ENCODE measurements around the gene EPGN.

DNA sequence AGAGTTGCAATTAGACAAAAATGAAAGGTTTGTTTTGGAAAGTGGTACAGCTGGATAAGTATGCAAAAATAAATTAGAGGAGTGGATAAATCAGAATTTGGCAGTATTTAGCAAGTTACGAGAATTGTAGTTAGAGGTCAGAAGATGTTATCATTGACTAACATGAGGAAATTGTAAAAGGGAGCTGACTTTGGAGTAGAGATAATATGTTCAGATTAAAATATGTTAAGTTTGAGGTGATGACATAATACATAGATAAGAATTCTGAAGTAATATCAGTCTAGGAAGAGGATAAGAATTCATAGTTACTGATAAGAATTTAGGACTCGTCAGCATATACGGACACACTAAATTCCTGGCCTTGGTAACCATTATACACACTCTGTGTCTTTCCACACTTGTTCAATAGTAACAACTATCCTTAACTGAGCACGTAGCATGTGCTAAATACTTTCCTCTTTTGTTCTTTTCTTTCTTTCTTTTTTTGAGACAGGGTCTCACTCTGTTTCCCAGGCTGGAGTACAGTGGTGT is 4.1 kb upstream of the EPGN start:
- TF ChIP-seq POLR2A (IDR thresholded peaks at IDR 0.05; ENCODE audit: low read depth, low read length) (no peak), TAF1 (IDR thresholded peaks at IDR 0.05; ENCODE audit: borderline replicate concordance, low read depth, low read length) (no peak), POLR2AphosphoS5 (IDR thresholded peaks at IDR 0.05; ENCODE audit: low read depth, low read length) (no peak)
